Stimulated activated CD4-positive, alpha-beta T cell treated with anti-CD3 and anti-CD28 coated beads, Interleukin-12 subunit alpha, Interleukin-12 subunit beta, amount 100 ng/mL, for 48 hours (primary cell): ENCODE results near the gene NAPSA.

Experiments used
- DNase-seq, 3 donors: peaks; one replicate each; pipeline ENCODE4 v3.0.0-alpha.2; 2020; ENCODE audit warnings: low read depth in 2 of 3, low spot score in 1 of 3

The NAPSA gene

GRCh38 chr19:50318438-50318837 is 47.0 kb downstream of the NAPSA start:
- no peak for DNase-seq

GRCh38 chr19:50317115-50317514 is 48.3 kb downstream of the NAPSA start:
- no peak for DNase-seq

GRCh38 chr19:50315773-50316448 is 49.5 kb downstream of the NAPSA start:
- no peak for DNase-seq

GRCh38 chr19:50314724-50315708 is 50.4 kb downstream of the NAPSA start:
- no peak for DNase-seq

- no peak for DNase-seq
Observed at GRCh38 chr19:50313812-50314536, 51.5 kb downstream of the NAPSA start.

- DNase-seq, result no peak
Observed at GRCh38 chr19:50312967-50313811, 52.2 kb downstream of the NAPSA start.

GRCh38 chr19:50311723-50312635 is 53.5 kb downstream of the NAPSA start:
- DNase-seq, result no peak

GRCh38 chr19:50310759-50311465 is 54.5 kb downstream of the NAPSA start:
- no peak for DNase-seq

- DNase-seq, result no peak
Observed at GRCh38 chr19:50309396-50310125, 55.9 kb downstream of the NAPSA start.

GRCh38 chr19:50308991-50309390 is 56.4 kb downstream of the NAPSA start:
- no peak for DNase-seq
